Adipocyte (in vitro differentiated cells): ENCODE data around the gene FRRS1L.
A peak's percentile ranks its signal among the peaks of the same experiment; 100 is the strongest.

Experiments
- DNase-seq: peaks from one replicate; pipeline ENCODE4 v3.0.0-alpha.2; 2015; ENCODE audit warnings: low read depth
- H3K27me3 ChIP-seq: replicated peaks from 2 replicates; pipeline ENCODE4 v1.7.0; 2013; ENCODE audit warnings: mild to moderate bottlenecking, low read length, moderate library complexity; ENCODE audit not compliant: control insufficient read depth, insufficient read depth
- H3K36me3 ChIP-seq: 2 replicates; pipeline ENCODE4 v1.7.0; 2013; ENCODE audit warnings: low read length, mild to moderate bottlenecking, moderate library complexity; ENCODE audit not compliant: control insufficient read depth, insufficient read depth, severe bottlenecking
- H3K4me1 ChIP-seq: 2 replicates; pipeline ENCODE4 v1.7.0; 2013; ENCODE audit warnings: mild to moderate bottlenecking, low read length, moderate library complexity; ENCODE audit not compliant: control insufficient read depth, insufficient read depth
- H3K4me3 ChIP-seq: 2 replicates; pipeline ENCODE4 v1.7.0; 2013; ENCODE audit warnings: mild to moderate bottlenecking, low read length, moderate library complexity
- H3K9ac ChIP-seq: 2 replicates; pipeline ENCODE4 v1.7.0; 2013; ENCODE audit warnings: mild to moderate bottlenecking, low read length, moderate library complexity
- H3K9me3 ChIP-seq: 2 replicates; pipeline ENCODE4 v1.7.0; 2013; ENCODE audit warnings: mild to moderate bottlenecking, low read length, moderate library complexity; ENCODE audit not compliant: control insufficient read depth

FRRS1L gene

GRCh38 chr9:109166771-109167601 is at the start of gene FRRS1L:
TSS of gene FRRS1L (minus strand) at chr9:109167249. CDS start at chr9:109167138, 111 bp downstream.
- peak; percentile 33 for DNase-seq
- Histone ChIP-seq H3K27me3 (peaks cover 43% of the 10 kb centered on the region), H3K9ac (no peak within 1 kb of the TSS), H3K36me3 (no peaks in the 10 kb centered on the region), H3K4me3 (peak within 1 kb of the TSS; percentile 54), H3K9me3 (peaks cover 15% of the 10 kb centered on the region), H3K4me1 (no peaks in the 10 kb centered on the region)

- Histone ChIP-seq H3K36me3 (no peaks in the 10 kb centered on the region), H3K4me3 (no peak overlapping the region), H3K4me1 (peaks cover 5% of the 10 kb centered on the region), H3K27me3 (peaks cover 30% of the 10 kb centered on the region), H3K9ac (no peak overlapping the region), H3K9me3 (no peaks in the 10 kb centered on the region)
- no peak for DNase-seq
These were observed 47.4 kb upstream of the FRRS1L start for GRCh38 chr9:109214414-109214813.

GRCh38 chr9:109213285-109214121 is 46.5 kb upstream of the FRRS1L start:
- peaks cover 5% of the 10 kb centered on the region for H3K4me1 ChIP-seq
- no peak for DNase-seq
- no peaks in the 10 kb centered on the region for H3K9me3 ChIP-seq
- H3K27me3 ChIP-seq, result peaks cover 23% of the 10 kb centered on the region
- no peak overlapping the region for H3K9ac ChIP-seq
- H3K36me3 ChIP-seq, result no peaks in the 10 kb centered on the region
- H3K4me3 ChIP-seq, result no peak overlapping the region

GRCh38 chr9:109212768-109213167 is 45.7 kb upstream of the FRRS1L start:
- peaks cover 24% of the 10 kb centered on the region for H3K27me3 ChIP-seq
- H3K9ac ChIP-seq, result no peak overlapping the region
- peaks cover 5% of the 10 kb centered on the region for H3K4me1 ChIP-seq
- DNase-seq, result no peak
- H3K4me3 ChIP-seq, result no peak overlapping the region
- no peaks in the 10 kb centered on the region for H3K9me3 ChIP-seq
- H3K36me3 ChIP-seq, result no peaks in the 10 kb centered on the region

- Histone ChIP-seq H3K27me3 (peaks cover 35% of the 10 kb centered on the region), H3K36me3 (no peaks in the 10 kb centered on the region), H3K9ac (no peak overlapping the region), H3K4me3 (no peak overlapping the region), H3K4me1 (no peaks in the 10 kb centered on the region), H3K9me3 (peaks cover 6% of the 10 kb centered on the region)
- no peak for DNase-seq
These were observed 39.6 kb upstream of the FRRS1L start for GRCh38 chr9:109206670-109207069.

- no peaks in the 10 kb centered on the region for H3K36me3 ChIP-seq
- H3K9me3 ChIP-seq, result peaks cover 6% of the 10 kb centered on the region
- no peak overlapping the region for H3K9ac ChIP-seq
- H3K27me3 ChIP-seq, result peaks cover 39% of the 10 kb centered on the region
- DNase-seq, result no peak
- H3K4me1 ChIP-seq, result no peaks in the 10 kb centered on the region
- H3K4me3 ChIP-seq, result no peak overlapping the region
These were observed 38.5 kb upstream of the FRRS1L start for GRCh38 chr9:109205526-109205925.

- Histone ChIP-seq H3K9me3 (peaks cover 6% of the 10 kb centered on the region), H3K4me1 (no peaks in the 10 kb centered on the region), H3K36me3 (no peaks in the 10 kb centered on the region), H3K4me3 (no peak overlapping the region), H3K27me3 (peaks cover 50% of the 10 kb centered on the region), H3K9ac (no peak overlapping the region)
- DNase-seq, result no peak
These were observed 36.8 kb upstream of the FRRS1L start for GRCh38 chr9:109203761-109204360.

- no peak overlapping the region for H3K9ac ChIP-seq
- H3K27me3 ChIP-seq, result peaks cover 30% of the 10 kb centered on the region
- H3K9me3 ChIP-seq, result no peaks in the 10 kb centered on the region
- no peak for DNase-seq
- peaks cover 4% of the 10 kb centered on the region for H3K4me1 ChIP-seq
- H3K36me3 ChIP-seq, result no peaks in the 10 kb centered on the region
- no peak overlapping the region for H3K4me3 ChIP-seq
These were observed 32.6 kb upstream of the FRRS1L start for GRCh38 chr9:109199676-109200075.

GRCh38 chr9:109198736-109199382 is 31.8 kb upstream of the FRRS1L start:
- H3K9me3 ChIP-seq, result no peaks in the 10 kb centered on the region
- no peak overlapping the region for H3K4me3 ChIP-seq
- peaks cover 4% of the 10 kb centered on the region for H3K4me1 ChIP-seq
- H3K9ac ChIP-seq, result no peak overlapping the region
- DNase-seq, result no peak
- no peaks in the 10 kb centered on the region for H3K36me3 ChIP-seq
- H3K27me3 ChIP-seq, result peaks cover 30% of the 10 kb centered on the region

GRCh38 chr9:109193974-109194556 is 27.0 kb upstream of the FRRS1L start:
- no peaks in the 10 kb centered on the region for H3K9me3 ChIP-seq
- H3K4me3 ChIP-seq, result no peak overlapping the region
- H3K27me3 ChIP-seq, result peaks cover 25% of the 10 kb centered on the region
- no peak for DNase-seq
- H3K36me3 ChIP-seq, result no peaks in the 10 kb centered on the region
- no peak overlapping the region for H3K9ac ChIP-seq
- peaks cover 4% of the 10 kb centered on the region for H3K4me1 ChIP-seq
